Transverse colon (tissue), 4 donors: Measurements from ENCODE around the gene PIEZO2. TPM values are rescaled to one million over a fixed set of nuclear protein-coding genes. Genes with fewer than 3 reads are reported as not detected.

Source experiments
- DNase-seq: peaks from one replicate; pipeline ENCODE4 v3.0.0-alpha.2; 2019
- H3K27ac ChIP-seq, 4 donors: fragments of 200-600 bp; sonication (generic); 2 replicates each; pipeline ENCODE4 v1.5.1; 2016 to 2018; ENCODE audit warnings: inconsistent platforms in 4 of 4
- H3K27me3 ChIP-seq: fragments of 200-600 bp; sonication (generic); 2 replicates; pipeline ENCODE4 v1.5.1; 2017; ENCODE audit warnings: inconsistent platforms
- H3K36me3 ChIP-seq, 4 donors: fragments of 200-600 bp; sonication (generic); 2 replicates each; pipeline ENCODE4 v1.5.1; 2017 to 2019; ENCODE audit warnings: inconsistent platforms in 4 of 4
- H3K4me1 ChIP-seq, 4 donors: fragments of 200-600 bp; sonication (generic); 2 replicates each; pipeline ENCODE4 v1.5.1; 2017 to 2020; ENCODE audit warnings: inconsistent platforms in 4 of 4
- H3K4me3 ChIP-seq, 4 donors: fragments of 200-600 bp; sonication (generic); 1 replicate in 1 of 4; 2 replicates in 3 of 4; pipeline versions ENCODE4 v1.5.1 to v1.6.1; 2017 to 2019; ENCODE audit warnings: inconsistent platforms in 4 of 4
- H3K9me3 ChIP-seq, 2 donors: fragments of 200-600 bp; sonication (generic); 2 replicates each; pipeline ENCODE4 v1.5.1; 2017 to 2019; ENCODE audit warnings: inconsistent platforms in 2 of 2
- CTCF ChIP-seq, 5 experiments: fragments of 200-600 bp in 3 of 5; fragments of 450-650 bp in 2 of 5; sonication (generic) in 3 of 5; IDR thresholded peaks; 1 replicate in 2 of 5; 2 replicates in 3 of 5; pipeline ENCODE4 v1.5.1; 2016 to 2017; ENCODE audit warnings: antibody characterized with exemption in 5 of 5, inconsistent platforms in 3 of 5, mild to moderate bottlenecking in 2 of 5, moderate library complexity in 1 of 5
- EP300 ChIP-seq: sonication (generic); formaldehyde crosslinking; IDR thresholded peaks from one replicate; pipeline ENCODE4 v1.6.1; 2017; ENCODE audit warnings: antibody characterized with exemption, low read depth
- POLR2A ChIP-seq: fragments of 450-650 bp; IDR thresholded peaks from one replicate; pipeline ENCODE4 v1.6.1; 2016; ENCODE audit warnings: antibody characterized with exemption, mild to moderate bottlenecking, moderate library complexity
- POLR2AphosphoS5 ChIP-seq, 3 donors: sonication (generic); formaldehyde crosslinking; IDR thresholded peaks; one replicate each; pipeline ENCODE4 v1.6.1; 2016; ENCODE audit warnings: antibody characterized with exemption in 3 of 3
- WGBS, 2 donors: methylation state at CpG; one replicate each; pipeline ENCODE4 v1.1.5; 2018; ENCODE audit warnings: low coverage in 1 of 2; 5-methylcytosine and 5-hydroxymethylcytosine counted together
- in situ Hi-C, 4 donors: fragments of 200-750 bp; cut with MboI; loops; one replicate each; pipeline versions ENCODE4 v1.15.0 to v1.15.1; 2017; ENCODE audit warnings: low sequenced_read_pairs in 3 of 4, low pct_ligation_motif_present in 1 of 4, low pct_unique_long_range_greater_than_20kb in 1 of 4
- intact Hi-C: fragments of 100-400 bp; cut with DNase I; formaldehyde crosslinking; loops from one replicate; pipeline ENCODE4 v1.15.1; 2023; ENCODE audit warnings: low total_unique reads
- total RNA-seq, 4 donors: library from RNA; depleted of rRNA; stranded (reverse); fragments of >200 nt; gene quantifications; one replicate each; pipeline ENCODE4 v1.1.0, GENCODE V29; 2016

The PIEZO2 gene
- total RNA-seq, 4 donors from 2014 or later = 2.9 to 7.5 (median 4.5) TPM

DNA sequence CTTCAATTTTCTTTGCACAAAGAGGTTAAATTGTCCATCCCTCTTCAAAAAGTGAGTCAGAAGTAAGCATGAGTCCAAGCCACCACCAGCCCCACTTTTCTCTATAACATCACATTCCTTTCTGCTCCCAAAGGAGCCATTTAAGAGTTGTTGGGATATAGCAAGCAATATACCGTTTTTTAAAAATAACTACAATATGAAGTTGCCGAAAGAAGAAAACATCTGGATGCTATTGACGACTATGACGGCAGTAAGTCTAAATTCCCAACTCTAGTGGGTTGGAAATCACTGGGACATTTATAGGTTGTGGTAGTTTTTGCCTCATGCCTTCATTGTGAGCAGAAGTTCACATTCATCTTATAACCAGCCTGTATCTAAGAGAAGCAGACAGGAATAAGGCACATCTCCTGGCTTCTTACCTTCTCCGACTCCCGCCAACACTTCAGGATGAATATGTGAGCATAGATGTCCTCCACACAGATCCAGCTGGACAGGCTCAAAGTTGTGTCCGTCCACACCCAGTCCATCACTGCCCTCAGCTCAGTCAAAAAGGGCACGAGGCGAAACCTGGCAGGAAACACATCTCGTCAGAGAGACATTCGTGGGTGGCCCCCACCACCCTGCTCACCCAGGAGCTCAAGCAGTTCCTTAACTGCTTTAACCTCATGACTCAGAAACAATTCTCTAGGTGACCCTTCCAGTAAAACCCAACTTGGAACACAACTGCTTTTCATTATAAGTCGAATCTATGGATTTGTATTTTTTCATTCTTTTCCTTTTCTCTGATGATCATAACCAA, 459.9 kb downstream of the PIEZO2 start:
- no peaks in the 10 kb centered on the region for H3K9me3 ChIP-seq
- no peaks in the 10 kb centered on the region for H3K27me3 ChIP-seq
- no peak overlapping the region for H3K4me3 ChIP-seq
- H3K36me3 ChIP-seq = no peaks in the 10 kb centered on the region
- 59 to 78% methylated on average over 6 to 12 of the region's 12 CpGs for whole genome bisulfite sequencing, 2 donors
- TF ChIP-seq POLR2A (no peak), CTCF (IDR thresholded peaks at IDR 0.05) (no peak), EP300 (no peak), POLR2AphosphoS5 (IDR thresholded peaks at IDR 0.05) (no peak)
- intact Hi-C loops = no loop called here
- DNase-seq = no peak
- in situ Hi-C loops = no loop called here
- H3K27ac ChIP-seq = no peak overlapping the region
- no peaks in the 10 kb centered on the region for H3K4me1 ChIP-seq

DNA sequence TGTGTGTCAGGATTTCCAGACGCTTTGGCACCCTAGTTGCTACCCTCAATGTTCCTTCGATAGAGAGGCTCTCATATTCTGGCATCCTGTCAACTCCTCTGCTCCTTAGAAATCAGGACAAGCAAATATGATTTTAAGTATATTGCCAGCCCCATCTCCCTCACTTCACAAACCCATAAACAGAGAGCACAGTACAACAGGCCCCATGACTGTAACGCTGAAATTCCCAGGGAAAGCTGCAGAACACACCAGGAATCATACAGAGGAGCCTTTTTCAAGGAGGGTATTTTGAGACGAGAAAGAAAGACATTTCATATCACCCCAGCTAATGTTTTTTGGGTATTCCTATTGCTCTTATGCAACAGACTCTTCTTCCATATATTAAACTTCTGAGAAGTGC, 460.6 kb downstream of the PIEZO2 start:
- WGBS, 2 donors = 74 to 82% methylated on average over 3 to 4 of the region's 4 CpGs
- H3K36me3 ChIP-seq = no peaks in the 10 kb centered on the region
- intact Hi-C loops = no loop called here
- no peaks in the 10 kb centered on the region for H3K9me3 ChIP-seq
- in situ Hi-C loops = no loop called here
- DNase-seq = no peak
- no peak overlapping the region for H3K4me3 ChIP-seq
- TF ChIP-seq EP300 (no peak), CTCF (IDR thresholded peaks at IDR 0.05) (no peak), POLR2AphosphoS5 (IDR thresholded peaks at IDR 0.05) (no peak), POLR2A (no peak)
- no peak overlapping the region for H3K27ac ChIP-seq
- no peaks in the 10 kb centered on the region for H3K27me3 ChIP-seq
- no peaks in the 10 kb centered on the region for H3K4me1 ChIP-seq

- in situ Hi-C loops (no loop called here), intact Hi-C loops (no loop called here)
- no peak for TF ChIP-seq POLR2A
- TF ChIP-seq EP300 = no peak
- no peak for TF ChIP-seq CTCF (IDR thresholded peaks at IDR 0.05)
- no peak for TF ChIP-seq POLR2AphosphoS5 (IDR thresholded peaks at IDR 0.05)
Observed at GRCh38 chr18:10687161-10687925, 462.0 kb downstream of the PIEZO2 start.

GRCh38 chr18:10686308-10686707, 463.1 kb downstream of the PIEZO2 start:
- in situ Hi-C loops = no loop called here
- no peak for DNase-seq

More at GRCh38 chr18:10687161-10687925, 462.0 kb downstream of the PIEZO2 start:
- no peak for DNase-seq
- H3K9me3 ChIP-seq = no peaks in the 10 kb centered on the region
- H3K27ac ChIP-seq = no peak overlapping the region
- no peaks in the 10 kb centered on the region for H3K36me3 ChIP-seq
- 55 to 70% methylated on average over 3 to 8 of the region's 8 CpGs for WGBS, 2 donors
- H3K4me1 ChIP-seq = no peaks in the 10 kb centered on the region
- H3K27me3 ChIP-seq = no peaks in the 10 kb centered on the region
- no peak overlapping the region for H3K4me3 ChIP-seq

More at GRCh38 chr18:10686308-10686707, 463.1 kb downstream of the PIEZO2 start:
- WGBS, 2 donors = 0% methylated on average over 1 of the region's 1 CpG
- intact Hi-C loops = no loop called here
- no peak for TF ChIP-seq POLR2AphosphoS5 (IDR thresholded peaks at IDR 0.05)
- no peak for TF ChIP-seq POLR2A
- TF ChIP-seq CTCF (IDR thresholded peaks at IDR 0.05) = no peak
- no peak for TF ChIP-seq EP300
- no peaks in the 10 kb centered on the region for H3K36me3 ChIP-seq
- H3K9me3 ChIP-seq = no peaks in the 10 kb centered on the region
- H3K4me1 ChIP-seq = no peaks in the 10 kb centered on the region
- H3K27ac ChIP-seq = no peak overlapping the region
- H3K4me3 ChIP-seq = no peak overlapping the region
- no peaks in the 10 kb centered on the region for H3K27me3 ChIP-seq
